GM20000 (cell line): ENCODE results near the gene JPH3.

Experiments used
- DNase-seq: peaks from one replicate; pipeline ENCODE4 v3.0.0; 2012; ENCODE audit warnings: low spot score
- TF ChIP-seq, protein P1 (sequence below): IDR thresholded peaks from 2 replicates; pipeline ENCODE4 v1.5.1; 2012; ENCODE audit warnings: mild to moderate bottlenecking, control low read depth; ENCODE audit errors: extremely low read depth, missing control alignments

Gene JPH3

DNA sequence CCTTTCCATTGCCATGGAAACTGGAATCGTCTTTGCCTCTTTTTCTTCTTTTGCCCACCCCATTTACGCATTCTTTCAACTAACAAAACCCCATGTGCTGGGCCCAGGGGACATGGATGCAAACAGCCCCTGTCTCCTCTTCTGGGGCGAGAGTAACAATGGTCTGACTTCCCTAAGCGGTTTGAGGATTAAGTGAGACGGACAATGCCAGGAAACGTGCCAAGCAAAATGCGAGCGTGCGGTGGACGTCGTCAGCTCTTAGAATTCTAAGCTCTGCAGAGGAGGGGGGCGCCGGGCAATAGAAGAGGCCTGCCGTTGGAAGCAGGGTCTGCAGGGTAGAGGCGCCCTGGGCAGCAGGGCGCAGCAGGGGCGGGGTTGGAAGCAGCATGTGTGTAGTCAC lies 42.4 kb upstream of the JPH3 start:
- no peak for DNase-seq
- TF ChIP-seq, protein P1, sequence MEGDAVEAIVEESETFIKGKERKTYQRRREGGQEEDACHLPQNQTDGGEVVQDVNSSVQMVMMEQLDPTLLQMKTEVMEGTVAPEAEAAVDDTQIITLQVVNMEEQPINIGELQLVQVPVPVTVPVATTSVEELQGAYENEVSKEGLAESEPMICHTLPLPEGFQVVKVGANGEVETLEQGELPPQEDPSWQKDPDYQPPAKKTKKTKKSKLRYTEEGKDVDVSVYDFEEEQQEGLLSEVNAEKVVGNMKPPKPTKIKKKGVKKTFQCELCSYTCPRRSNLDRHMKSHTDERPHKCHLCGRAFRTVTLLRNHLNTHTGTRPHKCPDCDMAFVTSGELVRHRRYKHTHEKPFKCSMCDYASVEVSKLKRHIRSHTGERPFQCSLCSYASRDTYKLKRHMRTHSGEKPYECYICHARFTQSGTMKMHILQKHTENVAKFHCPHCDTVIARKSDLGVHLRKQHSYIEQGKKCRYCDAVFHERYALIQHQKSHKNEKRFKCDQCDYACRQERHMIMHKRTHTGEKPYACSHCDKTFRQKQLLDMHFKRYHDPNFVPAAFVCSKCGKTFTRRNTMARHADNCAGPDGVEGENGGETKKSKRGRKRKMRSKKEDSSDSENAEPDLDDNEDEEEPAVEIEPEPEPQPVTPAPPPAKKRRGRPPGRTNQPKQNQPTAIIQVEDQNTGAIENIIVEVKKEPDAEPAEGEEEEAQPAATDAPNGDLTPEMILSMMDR: no peak

DNA sequence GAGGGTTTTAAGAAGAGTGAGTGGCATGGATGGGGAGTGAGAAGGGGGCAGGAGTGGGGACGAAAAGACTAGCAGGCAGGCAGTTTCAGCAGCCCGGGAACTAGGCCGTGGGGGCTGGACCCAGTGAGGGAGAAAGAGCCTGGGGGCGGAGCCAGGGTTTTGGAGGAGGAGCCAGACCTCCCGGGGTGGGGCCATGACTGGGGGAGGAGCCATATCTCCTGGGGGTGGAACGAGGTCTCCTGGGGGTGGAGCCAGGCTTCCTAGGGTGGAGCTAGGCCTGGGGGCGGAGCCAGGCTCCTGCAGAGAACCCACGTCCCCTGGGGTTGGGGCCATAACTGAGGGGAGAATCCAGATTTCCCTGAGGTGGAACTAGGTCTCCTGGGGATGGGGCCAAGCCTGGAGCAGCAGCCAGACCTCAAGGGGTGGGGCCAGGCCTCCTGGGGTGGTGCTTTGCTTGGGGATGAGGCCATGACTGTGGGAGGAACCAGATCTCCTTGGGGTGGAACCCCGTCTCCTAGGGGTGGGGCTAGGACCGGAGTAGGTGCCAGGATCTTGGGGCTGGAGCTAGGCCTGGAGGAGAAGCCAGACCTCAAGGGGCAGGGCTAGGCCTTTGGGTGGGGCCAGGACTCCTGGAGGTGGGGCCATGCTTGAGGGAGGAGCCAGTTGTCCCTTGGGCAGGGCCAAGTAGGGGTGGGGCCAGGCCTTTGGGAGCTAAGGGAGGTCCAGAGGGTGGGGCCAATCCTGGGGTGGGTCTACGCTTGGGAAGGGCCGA lies 41.7 kb upstream of the JPH3 start:
- DNase-seq: peak; percentile 41
- TF ChIP-seq, protein P1: no peak

DNA sequence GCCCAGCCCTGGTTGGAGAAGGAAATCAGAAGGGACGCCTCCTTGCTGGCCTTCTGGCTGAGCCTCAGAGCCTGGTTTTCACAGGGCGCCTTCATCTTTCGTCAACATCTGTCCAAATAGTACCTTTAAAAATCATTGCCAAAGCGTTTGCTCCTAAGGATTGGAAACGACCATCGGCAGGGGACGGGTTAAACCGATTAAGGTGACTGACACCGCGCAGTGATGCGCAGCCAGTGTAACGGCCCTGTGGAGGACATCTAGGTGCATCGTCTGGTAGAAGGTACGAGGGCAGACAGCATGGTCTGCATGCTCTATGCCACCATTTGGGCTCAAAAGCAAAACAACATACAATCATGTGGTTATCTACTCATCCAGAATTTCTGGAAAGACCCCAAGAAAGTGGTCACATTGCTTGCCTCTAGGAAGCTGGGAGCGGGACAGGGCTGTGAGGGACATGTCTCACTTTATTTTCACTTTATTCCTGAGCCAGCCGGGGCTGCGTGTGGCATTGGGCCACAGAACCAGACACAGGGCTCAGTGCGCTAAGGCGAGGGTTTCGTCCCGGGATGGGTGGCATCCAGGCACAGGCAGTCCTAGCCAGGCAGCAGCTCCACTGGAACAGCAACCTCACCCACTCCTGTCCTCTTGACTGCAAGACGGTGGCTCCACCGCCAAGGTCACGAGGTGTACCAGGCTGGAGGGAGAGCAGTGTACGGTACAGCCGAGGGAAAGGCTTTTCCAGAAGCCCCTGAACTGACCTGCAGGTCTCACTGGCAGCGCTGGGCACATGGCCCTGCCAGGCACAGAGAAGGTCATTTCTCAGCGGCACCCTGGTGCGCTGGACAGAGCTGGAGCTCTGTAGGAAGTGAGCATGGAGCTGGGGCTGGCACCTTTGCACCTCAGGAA lies 40.9 kb upstream of the JPH3 start:
- TF ChIP-seq, protein P1: no peak
- DNase-seq: no peak

DNA sequence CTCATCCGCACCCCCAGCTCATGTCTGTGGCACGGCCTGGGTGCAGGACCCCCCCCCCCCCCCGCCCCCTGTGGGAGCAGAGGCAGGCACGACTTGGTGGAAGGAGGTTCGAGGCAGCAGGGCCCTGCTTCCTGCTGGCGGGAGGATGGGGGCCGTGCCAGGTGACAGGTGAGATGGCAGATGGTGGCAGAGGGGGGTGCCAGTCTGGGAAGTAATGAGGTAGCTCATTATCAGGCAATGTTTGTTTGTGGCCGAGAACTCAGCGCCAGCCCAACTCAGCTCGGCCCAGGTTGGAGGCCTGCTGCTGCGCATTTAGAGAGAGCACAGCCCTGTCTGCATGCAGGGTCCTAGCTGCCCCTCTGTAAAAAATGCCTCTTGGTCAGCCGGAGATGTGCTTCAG lies 40.1 kb upstream of the JPH3 start:
- no peak for DNase-seq
- TF ChIP-seq, protein P1: no peak

DNA sequence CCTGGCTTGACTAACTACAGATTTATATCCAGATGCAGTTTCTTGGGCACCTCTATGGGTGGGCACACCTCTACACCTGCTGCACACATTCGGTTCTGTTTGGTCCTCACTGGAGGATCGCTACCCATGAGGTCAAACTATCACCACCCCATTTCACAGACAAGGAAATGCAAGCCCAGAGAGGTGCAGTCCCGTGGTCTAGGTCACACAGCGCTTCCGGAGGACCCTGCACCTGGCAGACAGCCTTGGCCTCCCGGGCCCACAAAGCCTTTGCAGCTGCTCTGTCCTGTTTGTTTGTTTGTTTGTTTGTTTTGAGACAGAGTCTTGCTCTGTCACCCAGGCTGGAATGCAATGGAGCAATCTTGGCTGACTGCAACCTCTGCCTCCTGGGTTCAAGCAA lies 39.3 kb upstream of the JPH3 start:
- TF ChIP-seq, protein P1: no peak
- no peak for DNase-seq

DNA sequence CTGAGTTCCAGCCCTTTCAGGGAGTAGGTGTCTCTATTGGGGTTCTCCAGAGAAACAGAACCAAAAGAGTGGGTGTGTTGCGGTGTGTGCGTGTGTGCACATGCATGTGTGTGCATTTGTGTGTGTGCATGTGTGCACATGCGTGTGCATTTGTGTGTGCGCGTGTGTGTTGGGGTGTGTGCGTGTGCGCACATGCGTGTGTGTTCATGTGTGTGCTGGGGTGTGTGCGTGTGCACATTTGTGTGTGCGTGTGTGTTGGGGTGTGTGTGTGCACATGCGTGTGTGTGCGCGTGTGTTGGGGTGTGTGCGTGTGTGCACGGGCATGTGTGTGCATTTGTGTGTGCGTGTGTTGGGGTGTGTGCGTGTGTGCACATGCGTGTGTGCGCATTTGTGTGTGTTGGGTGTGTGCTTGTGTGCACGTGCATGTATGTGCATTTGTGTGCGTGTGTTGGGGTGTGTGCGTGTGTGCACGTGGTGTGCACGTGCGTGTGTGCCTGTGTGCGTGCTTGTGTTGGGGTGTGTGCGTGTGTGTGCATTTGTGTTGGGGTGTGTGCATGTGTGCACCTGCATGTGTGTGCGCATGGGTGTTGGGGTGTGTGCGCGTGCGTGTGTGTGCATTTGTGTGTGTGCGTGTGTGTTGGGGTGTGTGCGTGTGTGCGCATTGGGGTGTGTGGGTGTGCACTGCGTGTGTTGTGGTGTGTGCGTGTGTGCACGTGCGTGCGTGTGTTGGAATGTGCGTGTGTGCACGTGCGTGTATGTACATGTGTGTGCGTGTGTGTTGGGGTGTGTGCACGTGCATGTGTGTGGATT lies 38.4 kb upstream of the JPH3 start:
- TF ChIP-seq, protein P1: no peak
- DNase-seq: no peak
